K562 (cell line): ENCODE data around the gene TOX2. TPM values are rescaled to one million over a fixed set of nuclear protein-coding genes. Genes with fewer than 3 reads are reported as not detected.

Experiments
- ATAC-seq: fragments of 200-7000 bp; cut with Tn5 transposase; 3 replicates; pipeline ENCODE4 v1.9.1; 2020; ENCODE audit warnings: moderate library complexity
- BruUV-seq: library from RNA; stranded (reverse); fragments of 400-500 nt; replicated peaks from 2 replicates; lab custom pipeline; 2021; lab: Mats Ljungman, UMichigan
- CTCF ChIA-PET: fragments of 300-600 bp; formaldehyde crosslinking; extraction: SDS; loops from one replicate; lab custom pipeline; 2021; ENCODE audit warnings: low intra/inter-chr PET ratio; lab: Yijun Ruan, JAX
- POLR2A ChIA-PET: fragments of 300-600, 350-650 bp; sonication (Branson Sonifier 250); formaldehyde crosslinking; extraction: SDS; loops from one replicate; lab custom pipeline; 2021; ENCODE audit warnings: antibody characterized with exemption, inconsistent platforms; lab: Yijun Ruan, JAX
- DNase-seq, 4 experiments: peaks; one replicate each; pipeline versions ENCODE4 v3.0.0 to v3.0.0-alpha.2; 2011 to 2018; ENCODE audit warnings: low spot score in 3 of 4, mixed read lengths in 3 of 4; ENCODE audit errors: extremely low read depth in 1 of 4
- FAIRE-seq: peaks from 2 replicates; lab custom pipeline; 2011; peaks lifted over from hg19 to GRCh38; lab: Jason Lieb, UNC
- H2AFZ ChIP-seq: 2 replicates; pipeline ENCODE4 v1.6.0; 2011; ENCODE audit warnings: low read depth, low read length, control low read depth, inconsistent platforms
- H3K27ac ChIP-seq: fragments of 200-600 bp; 3 replicates; pipeline ENCODE4 v1.8.0; 2011; ENCODE audit warnings: low read depth, mild to moderate bottlenecking, control low read depth, inconsistent platforms, low read length, moderate library complexity, mixed read lengths; ENCODE audit errors: extremely low read depth
- H3K27me3 ChIP-seq, 2 experiments: fragments of 300-600 bp in 1 of 2; 2 replicates in 1 of 2; 3 replicates in 1 of 2; pipeline versions ENCODE4 v1.6.0 to v1.8.0; 2011; ENCODE audit warnings: inconsistent platforms in 2 of 2, low read length in 2 of 2, mild to moderate bottlenecking in 1 of 2, mixed read lengths in 1 of 2, moderate library complexity in 1 of 2; ENCODE audit not compliant: control insufficient read depth in 2 of 2, insufficient read depth in 2 of 2
- H3K36me3 ChIP-seq: fragments of 300-600 bp; 3 replicates; pipeline ENCODE4 v1.8.0; 2011; ENCODE audit warnings: mild to moderate bottlenecking, low read length, inconsistent platforms; ENCODE audit not compliant: control insufficient read depth, insufficient read depth
- H3K4me1 ChIP-seq, 2 experiments: fragments of 200-600 bp in 1 of 2; replicated peaks in 1 of 2; 2 replicates in 1 of 2; 3 replicates in 1 of 2; pipeline versions ENCODE4 v1.5.1 to v1.8.0; 2011; ENCODE audit warnings: inconsistent platforms in 2 of 2, low read length in 2 of 2, mild to moderate bottlenecking in 1 of 2, mixed read lengths in 1 of 2, moderate library complexity in 1 of 2; ENCODE audit not compliant: control insufficient read depth in 2 of 2, insufficient read depth in 2 of 2
- H3K4me2 ChIP-seq: 2 replicates; pipeline ENCODE4 v1.6.1; 2011; ENCODE audit warnings: low read length, control low read depth, inconsistent platforms, mixed read lengths; ENCODE audit not compliant: insufficient read depth
- H3K4me3 ChIP-seq: fragments of 200-600 bp; sonication (generic), shearing (Covaris generic); 2 replicates; pipeline ENCODE4 v1.5.1; 2016; ENCODE audit warnings: control low read depth, inconsistent platforms
- H3K79me2 ChIP-seq: fragments of 200-600 bp; 3 replicates; pipeline ENCODE4 v1.8.0; 2011; ENCODE audit warnings: low read length, inconsistent platforms; ENCODE audit not compliant: control insufficient read depth, insufficient read depth
- H3K9ac ChIP-seq, 2 experiments: 2 replicates each; pipeline versions ENCODE4 v1.6.0 to v1.6.1; 2011; ENCODE audit warnings: low read depth in 2 of 2, low read length in 2 of 2, control low read depth in 1 of 2, inconsistent platforms in 1 of 2, mild to moderate bottlenecking in 1 of 2, mixed read lengths in 1 of 2; ENCODE audit not compliant: insufficient read depth in 1 of 2
- H3K9me1 ChIP-seq: one replicate; pipeline ENCODE4 v1.6.0; 2011; ENCODE audit warnings: inconsistent platforms, mild to moderate bottlenecking, low read length, moderate library complexity; ENCODE audit not compliant: control insufficient read depth, insufficient read depth
- H3K9me3 ChIP-seq: replicated peaks from 2 replicates; pipeline ENCODE4 v1.5.1; 2011; ENCODE audit warnings: low read depth, low read length, inconsistent platforms; ENCODE audit not compliant: control insufficient read depth, insufficient read depth
- H4K20me1 ChIP-seq: replicated peaks from 2 replicates; pipeline ENCODE4 v1.6.1; 2011; ENCODE audit warnings: low read length, inconsistent platforms, mixed read lengths; ENCODE audit not compliant: control insufficient read depth, insufficient read depth
- ADNP ChIP-seq: fragments of 200-800 bp; sonication (Bioruptor generic); IDR thresholded peaks from 2 replicates; pipeline ENCODE4 v1.6.1; 2016; ENCODE audit warnings: missing genetic modification characterization, missing compliant biosample characterization
- AFF4 ChIP-seq: sonication (generic); formaldehyde crosslinking; IDR thresholded peaks from 2 replicates; pipeline ENCODE4 v1.8.0; 2023; ENCODE audit warnings: mild to moderate bottlenecking, missing genetic modification reagents
- CEBPG ChIP-seq, 3 experiments: fragments of 200-800 bp in 1 of 3; sonication (Bioruptor generic) in 1 of 3; sonication (generic) in 1 of 3; formaldehyde crosslinking in 1 of 3; IDR thresholded peaks in 2 of 3; conservative IDR thresholded peaks in 1 of 3; 2 replicates each; pipeline versions ENCODE4 v1.6.1 to v1.8.0; 2016 to 2022; ENCODE audit warnings: missing compliant biosample characterization in 2 of 3, missing genetic modification characterization in 2 of 3, mild to moderate bottlenecking in 1 of 3, missing genetic modification reagents in 1 of 3
- GMEB1 ChIP-seq: fragments of 250-450 bp; sonication (Bioruptor Pico); IDR thresholded peaks from 2 replicates; pipeline ENCODE4 v1.4.0; 2020; ENCODE audit warnings: mild to moderate bottlenecking
- NFE2 ChIP-seq: IDR thresholded peaks from 2 replicates; pipeline ENCODE4 v1.6.1; 2014; ENCODE audit warnings: antibody characterized with exemption, low read depth
- NRF1 ChIP-seq, 2 experiments: fragments of 450-650 bp; IDR thresholded peaks in 1 of 2; conservative IDR thresholded peaks in 1 of 2; 2 replicates each; pipeline ENCODE4 v1.6.1; 2014; ENCODE audit warnings: mild to moderate bottlenecking in 2 of 2
- TCF7 ChIP-seq: sonication (generic); IDR thresholded peaks from 2 replicates; pipeline ENCODE4 v1.6.1; 2016; ENCODE audit warnings: antibody characterized with exemption, borderline replicate concordance
- ZBTB17 ChIP-seq: fragments of 450-650 bp; formaldehyde crosslinking; IDR thresholded peaks from 2 replicates; pipeline ENCODE4 v1.4.0; 2020; ENCODE audit warnings: mild to moderate bottlenecking
- ZNF217 ChIP-seq: sonication (generic); formaldehyde crosslinking; IDR thresholded peaks from 2 replicates; pipeline ENCODE4 v1.8.0; 2022; ENCODE audit warnings: mild to moderate bottlenecking, missing genetic modification reagents
- ZNF609 ChIP-seq: sonication (generic); formaldehyde crosslinking; IDR thresholded peaks from 2 replicates; pipeline ENCODE4 v1.8.1; 2023; ENCODE audit warnings: missing genetic modification reagents, mild to moderate bottlenecking, borderline replicate concordance
- WGBS: fragments of 100-300 bp; shearing (Covaris generic); methylation state at CpG from one replicate; pipeline ENCODE4 v1.1.6; 2016; ENCODE audit warnings: low coverage, mixed read lengths; ENCODE audit not compliant: insufficient coverage; ENCODE audit errors: missing lambda C conversion rate; 5-methylcytosine and 5-hydroxymethylcytosine counted together
- in situ Hi-C: fragments of 300-500 bp; cut with MboI; formaldehyde crosslinking; loops from 4 replicates; pipeline ENCODE4 v1.15.0; 2018; ENCODE audit warnings: inconsistent platforms, mixed read lengths
- intact Hi-C: fragments of 100-400 bp; cut with micrococcal nuclease; formaldehyde crosslinking; loops from 2 replicates; pipeline ENCODE4 v1.14.2; 2022
- polyA plus RNA-seq, 8 experiments: library from polyadenylated mRNA; depleted of rRNA in 4 of 8; stranded (reverse) in 5 of 8; unstranded in 3 of 8; fragments of >200 nt; fragmentation: Nextera tagmentation in 2 of 8; fragmentation: Illumina TruSeq in 1 of 8; extraction: Ambion mirVana in 2 of 8; extraction: Trizol in 1 of 8; gene quantifications; 2 replicates each; pipeline versions ENCODE4 v1.2.1 to v1.2.3, GENCODE V29; 2011 to 2014; ENCODE audit warnings: inconsistent platforms in 1 of 8, missing spikeins in 1 of 8
- total RNA-seq, 7 experiments: library from RNA; depleted of rRNA in 6 of 7; stranded (reverse); fragments of >200 nt in 6 of 7; fragmentation: Illumina TruSeq in 2 of 7; extraction: Trizol in 2 of 7; gene quantifications; 2 replicates each; pipeline versions ENCODE4 v1.2.1 to v1.2.3, GENCODE V29; 2011 to 2021; ENCODE audit warnings: low replicate concordance in 1 of 7

The TOX2 gene
- total and polyA plus RNA-seq, 9 of the 15 experiments (the other 6 are each of a cell fraction or from before 2014, with no cell fraction given), result not detected

GRCh38 chr20:44011251-44011940 is 96.7 kb downstream of the TOX2 start:
- no peaks in the 10 kb centered on the region for H3K9me1 ChIP-seq
- FAIRE-seq (no peak), DNase-seq (no peak), ATAC-seq (no peak)
- POLR2A ChIA-PET, result interaction anchor here (0.8 kb wide), 1 partner anchor 1038 kb away, joined by 3 read pairs; no protein-coding TSS in a partner anchor
- 17% methylated on average over 10 of the region's 10 CpGs for whole genome bisulfite sequencing
- no peaks in the 10 kb centered on the region for H3K9me3 ChIP-seq
- H3K4me3 ChIP-seq, result no peak overlapping the region
- H3K9ac ChIP-seq, result no peak overlapping the region
- peaks cover 11 to 21% of the 10 kb centered on the region in 2 experiments; a peak in 4 of 5 replicates for H3K4me1 ChIP-seq
- peaks cover 8 to 31% of the 10 kb centered on the region in 2 experiments; a peak in 4 of 5 replicates for H3K27me3 ChIP-seq
- no peak overlapping the region for H2AFZ ChIP-seq
- no peaks in the 10 kb centered on the region for H3K79me2 ChIP-seq
- CTCF ChIA-PET, result no interaction called here
- in situ Hi-C loops (no loop called here), intact Hi-C loops (no loop called here)
- no TSS peak for BruUV-seq
- H3K36me3 ChIP-seq, result no peaks in the 10 kb centered on the region
- H4K20me1 ChIP-seq, result peaks cover 6% of the 10 kb centered on the region; the same call in 1 of the 2 replicates
- H3K27ac ChIP-seq, result no peak overlapping the region
- no peak overlapping the region for H3K4me2 ChIP-seq
- TF ChIP-seq ZNF217, result no peak
- TF ChIP-seq GMEB1, result no peak
- no peak for TF ChIP-seq ZNF609 (CRISPR knock-in tag)
- TF ChIP-seq CEBPG (CRISPR knock-in tag; IDR thresholded peaks at IDR 0.05), result no peak
- TF ChIP-seq CEBPG (tag; conservative IDR thresholded peaks at IDR 0.05 in 1 of 2, IDR thresholded peaks at IDR 0.05 in 1 of 2), result no peak
- TF ChIP-seq TCF7, result no peak
- no peak for TF ChIP-seq AFF4 (CRISPR knock-in tag)
- no peak for TF ChIP-seq ZBTB17 (CRISPR knock-in tag)
- TF ChIP-seq NRF1 (conservative IDR thresholded peaks at IDR 0.05 in 1 of 2, IDR thresholded peaks at IDR 0.05 in 1 of 2), result no peak
- no peak for TF ChIP-seq NFE2
- no peak for TF ChIP-seq ADNP
